HL-60 (cell line): ENCODE measurements around the gene LYRM9.

ENCODE experiments used
- DNase-seq, 2 experiments: peaks; one replicate each; pipeline ENCODE4 v3.0.0-alpha.2; 2010 to 2020; ENCODE audit warnings: low read depth in 1 of 2, low spot score in 1 of 2
- H3K27ac ChIP-seq: fragments of 250-450 bp; sonication (Bioruptor Pico); replicated peaks from 2 replicates; pipeline ENCODE4 v1.5.1; 2020; ENCODE audit warnings: mild to moderate bottlenecking, moderate library complexity
- H3K27me3 ChIP-seq: fragments of 250-450 bp; sonication (Bioruptor Pico); 2 replicates; pipeline ENCODE4 v1.5.1; 2021; ENCODE audit warnings: mild to moderate bottlenecking, moderate library complexity; ENCODE audit not compliant: insufficient read depth, poor library complexity, severe bottlenecking
- H3K4me3 ChIP-seq: replicated peaks from 2 replicates; pipeline ENCODE4 v1.5.1; 2011; ENCODE audit warnings: mild to moderate bottlenecking, control low read depth, low read length; ENCODE audit not compliant: insufficient read depth
- GABPA ChIP-seq: IDR thresholded peaks from 2 replicates; pipeline ENCODE4 v1.6.1; 2012; ENCODE audit warnings: low read depth
- POLR2AphosphoS5 ChIP-seq: IDR thresholded peaks from 2 replicates; pipeline ENCODE4 v1.6.1; 2012; ENCODE audit warnings: low read depth
- SPI1 ChIP-seq: IDR thresholded peaks from 2 replicates; pipeline ENCODE4 v1.6.1; 2012; ENCODE audit warnings: low read depth, mild to moderate bottlenecking, borderline replicate concordance
- TF ChIP-seq, protein P1 (sequence below): IDR thresholded peaks from one replicate; pipeline ENCODE4 v1.5.1; 2011; ENCODE audit warnings: low read length, control low read depth, inconsistent platforms; ENCODE audit not compliant: insufficient read depth
- TF ChIP-seq, protein P2 (sequence below): IDR thresholded peaks from 2 replicates; pipeline ENCODE4 v1.6.1; 2012; ENCODE audit warnings: low read depth; ENCODE audit not compliant: insufficient replicate concordance

Gene LYRM9

DNA sequence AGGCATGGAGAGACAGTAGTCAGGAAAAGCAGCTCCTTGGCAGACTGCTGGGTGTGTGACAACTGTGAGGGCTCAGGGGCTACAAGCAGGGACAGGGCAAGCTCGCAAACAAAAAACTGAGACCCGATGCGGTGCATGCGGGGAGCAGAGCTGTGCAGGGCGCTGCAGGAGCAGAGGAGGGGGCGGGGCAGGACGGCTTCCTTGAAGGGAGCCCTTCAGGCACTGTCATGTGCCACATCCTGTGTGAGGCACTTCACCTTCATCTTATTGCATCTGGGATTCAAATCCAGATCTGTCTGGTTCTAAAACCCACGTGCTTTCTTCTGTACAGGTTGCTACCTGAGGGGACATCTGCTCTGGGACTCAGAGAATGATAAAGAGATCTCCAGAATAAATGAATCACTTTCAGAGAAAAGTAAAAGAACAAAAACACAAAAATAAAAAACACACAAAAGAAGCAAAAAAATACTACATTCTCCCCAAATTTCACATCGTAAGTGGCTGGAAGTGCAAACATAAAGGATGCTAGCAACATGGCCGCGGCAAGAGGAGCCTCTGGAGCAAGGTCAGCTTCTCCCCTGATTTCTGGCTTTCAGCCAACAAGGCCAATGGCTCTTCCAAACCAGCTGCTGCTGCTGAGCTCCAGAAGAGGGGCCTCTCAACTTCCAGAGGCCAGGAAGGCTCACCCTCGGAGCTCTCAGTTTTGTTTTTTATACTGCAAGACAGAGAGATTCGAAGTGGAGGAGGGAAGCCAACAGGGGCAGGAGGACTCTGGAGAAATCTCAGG is 14.2 kb downstream of the LYRM9 start:
- no peak for DNase-seq
- H3K4me3 ChIP-seq, result no peak overlapping the region
- no peak overlapping the region for H3K27ac ChIP-seq
- no peaks in the 10 kb centered on the region for H3K27me3 ChIP-seq
- no peak for TF ChIP-seq SPI1

- Histone ChIP-seq H3K4me3 (no peak overlapping the region), H3K27ac (no peak overlapping the region), H3K27me3 (peaks cover 2% of the 10 kb centered on the region)
- no peak for TF ChIP-seq SPI1
- TF ChIP-seq, protein P1, sequence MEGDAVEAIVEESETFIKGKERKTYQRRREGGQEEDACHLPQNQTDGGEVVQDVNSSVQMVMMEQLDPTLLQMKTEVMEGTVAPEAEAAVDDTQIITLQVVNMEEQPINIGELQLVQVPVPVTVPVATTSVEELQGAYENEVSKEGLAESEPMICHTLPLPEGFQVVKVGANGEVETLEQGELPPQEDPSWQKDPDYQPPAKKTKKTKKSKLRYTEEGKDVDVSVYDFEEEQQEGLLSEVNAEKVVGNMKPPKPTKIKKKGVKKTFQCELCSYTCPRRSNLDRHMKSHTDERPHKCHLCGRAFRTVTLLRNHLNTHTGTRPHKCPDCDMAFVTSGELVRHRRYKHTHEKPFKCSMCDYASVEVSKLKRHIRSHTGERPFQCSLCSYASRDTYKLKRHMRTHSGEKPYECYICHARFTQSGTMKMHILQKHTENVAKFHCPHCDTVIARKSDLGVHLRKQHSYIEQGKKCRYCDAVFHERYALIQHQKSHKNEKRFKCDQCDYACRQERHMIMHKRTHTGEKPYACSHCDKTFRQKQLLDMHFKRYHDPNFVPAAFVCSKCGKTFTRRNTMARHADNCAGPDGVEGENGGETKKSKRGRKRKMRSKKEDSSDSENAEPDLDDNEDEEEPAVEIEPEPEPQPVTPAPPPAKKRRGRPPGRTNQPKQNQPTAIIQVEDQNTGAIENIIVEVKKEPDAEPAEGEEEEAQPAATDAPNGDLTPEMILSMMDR, result no peak
- TF ChIP-seq GABPA, result no peak
- no peak for TF ChIP-seq POLR2AphosphoS5
- TF ChIP-seq, protein P2, sequence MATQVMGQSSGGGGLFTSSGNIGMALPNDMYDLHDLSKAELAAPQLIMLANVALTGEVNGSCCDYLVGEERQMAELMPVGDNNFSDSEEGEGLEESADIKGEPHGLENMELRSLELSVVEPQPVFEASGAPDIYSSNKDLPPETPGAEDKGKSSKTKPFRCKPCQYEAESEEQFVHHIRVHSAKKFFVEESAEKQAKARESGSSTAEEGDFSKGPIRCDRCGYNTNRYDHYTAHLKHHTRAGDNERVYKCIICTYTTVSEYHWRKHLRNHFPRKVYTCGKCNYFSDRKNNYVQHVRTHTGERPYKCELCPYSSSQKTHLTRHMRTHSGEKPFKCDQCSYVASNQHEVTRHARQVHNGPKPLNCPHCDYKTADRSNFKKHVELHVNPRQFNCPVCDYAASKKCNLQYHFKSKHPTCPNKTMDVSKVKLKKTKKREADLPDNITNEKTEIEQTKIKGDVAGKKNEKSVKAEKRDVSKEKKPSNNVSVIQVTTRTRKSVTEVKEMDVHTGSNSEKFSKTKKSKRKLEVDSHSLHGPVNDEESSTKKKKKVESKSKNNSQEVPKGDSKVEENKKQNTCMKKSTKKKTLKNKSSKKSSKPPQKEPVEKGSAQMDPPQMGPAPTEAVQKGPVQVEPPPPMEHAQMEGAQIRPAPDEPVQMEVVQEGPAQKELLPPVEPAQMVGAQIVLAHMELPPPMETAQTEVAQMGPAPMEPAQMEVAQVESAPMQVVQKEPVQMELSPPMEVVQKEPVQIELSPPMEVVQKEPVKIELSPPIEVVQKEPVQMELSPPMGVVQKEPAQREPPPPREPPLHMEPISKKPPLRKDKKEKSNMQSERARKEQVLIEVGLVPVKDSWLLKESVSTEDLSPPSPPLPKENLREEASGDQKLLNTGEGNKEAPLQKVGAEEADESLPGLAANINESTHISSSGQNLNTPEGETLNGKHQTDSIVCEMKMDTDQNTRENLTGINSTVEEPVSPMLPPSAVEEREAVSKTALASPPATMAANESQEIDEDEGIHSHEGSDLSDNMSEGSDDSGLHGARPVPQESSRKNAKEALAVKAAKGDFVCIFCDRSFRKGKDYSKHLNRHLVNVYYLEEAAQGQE, result no peak
- no peak for DNase-seq
Measured at GRCh38 chr17:27873746-27874145, 19.4 kb downstream of the LYRM9 start.

DNA sequence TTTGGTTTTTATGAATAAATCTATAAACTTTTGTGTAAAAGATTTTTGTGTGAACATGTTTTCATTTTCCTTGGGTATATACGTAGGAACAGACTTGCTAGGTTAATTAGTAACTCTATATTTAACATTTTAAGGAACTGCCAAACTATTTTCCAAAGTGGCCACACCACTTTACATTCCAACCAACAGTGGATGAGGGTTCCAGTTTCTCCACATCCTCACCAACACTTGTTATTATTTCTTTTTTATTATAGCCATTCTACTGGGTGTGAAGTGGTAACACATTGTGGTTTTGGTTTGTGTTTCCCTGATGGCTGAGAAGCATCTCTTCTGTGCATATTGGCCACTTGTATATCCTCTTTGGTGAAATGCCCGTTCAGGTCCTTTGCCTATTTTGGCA is 20.0 kb downstream of the LYRM9 start:
- no peak for TF ChIP-seq GABPA
- no peak for TF ChIP-seq POLR2AphosphoS5
- Histone ChIP-seq H3K4me3 (no peak overlapping the region), H3K27me3 (peaks cover 2% of the 10 kb centered on the region), H3K27ac (no peak overlapping the region)
- DNase-seq, result no peak

GRCh38 chr17:27872776-27873175 is 20.4 kb downstream of the LYRM9 start:
- H3K4me3 ChIP-seq, result no peak overlapping the region
- no peak for TF ChIP-seq SPI1
- TF ChIP-seq, protein P2, result no peak
- no peak for TF ChIP-seq POLR2AphosphoS5
- TF ChIP-seq, protein P1, result no peak
- TF ChIP-seq GABPA, result no peak
- no peak for DNase-seq
- H3K27ac ChIP-seq, result no peak overlapping the region
- peaks cover 2% of the 10 kb centered on the region for H3K27me3 ChIP-seq

DNA sequence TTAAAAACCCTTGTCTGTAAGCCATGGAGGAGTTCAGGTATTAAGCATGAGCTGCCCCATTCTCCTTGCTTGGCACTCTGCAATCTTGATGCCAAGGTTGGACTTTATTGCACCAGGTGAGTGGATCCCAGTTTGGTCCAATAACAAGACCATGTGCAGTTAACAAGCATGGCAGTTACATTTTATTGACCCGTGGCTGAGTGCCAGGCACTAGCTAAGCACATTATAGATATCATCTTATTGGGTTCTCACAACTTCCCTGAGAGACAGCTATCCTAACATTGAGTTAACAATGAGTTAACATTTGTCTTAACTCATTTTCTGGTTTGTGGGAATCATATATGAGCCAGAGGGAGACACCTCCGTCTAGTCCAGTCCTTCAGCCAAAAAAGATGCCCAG is 21.8 kb downstream of the LYRM9 start:
- no peak for TF ChIP-seq POLR2AphosphoS5
- Histone ChIP-seq H3K27ac (no peak overlapping the region), H3K4me3 (no peak overlapping the region), H3K27me3 (peaks cover 2% of the 10 kb centered on the region)
- DNase-seq, result no peak
